ENCODE data around the gene OR51E2. TPM values are rescaled to one million over a fixed set of nuclear protein-coding genes. Genes with fewer than 3 reads are reported as not detected.
"Not testable (repeated sequence)": the region's sequence is repeated elsewhere in the genome, so short reads cannot be mapped to it uniquely, and the experiment has no call there.

Gene OR51E2
- under 1 TPM in 1 of 4 donors, not detected in 3; 0.24 TPM for total RNA-seq

GRCh38 chr11:4697585-4697984, at the start of gene OR51E2:
Gene OR51E2 (minus strand): TSS chr11:4697853. CDS start chr11:4682711, 15,142 bp downstream.
- DNase-seq (no peak), ATAC-seq (no peak)
- Histone ChIP-seq H3K4me3 (no peak within 1 kb of the TSS), H3K36me3 (no peaks in the 10 kb centered on the region), H3K27ac (no peak within 1 kb of the TSS), H3K4me1 (no peaks in the 10 kb centered on the region), H3K27me3 (no peaks in the 10 kb centered on the region), H3K9me3 (no peaks in the 10 kb centered on the region)
- in situ Hi-C loops (cut with MboI; ENCODE audit: low sequenced_read_pairs in 4 of 4), result no loop called here
- TF ChIP-seq CTCF (IDR thresholded peaks at IDR 0.05 in 4 of 5, conservative IDR thresholded peaks at IDR 0.05 in 1 of 5), result no peak
- intact Hi-C loops (cut with DNase I; ENCODE audit: low total_unique reads), result no loop called here

- H3K4me3 ChIP-seq, result no peak overlapping the region
- intact Hi-C loops (cut with DNase I; ENCODE audit: low total_unique reads) (no loop called here), in situ Hi-C loops (cut with MboI; ENCODE audit: low sequenced_read_pairs in 4 of 4) (no loop called here)
- ATAC-seq (no peak), DNase-seq (no peak)
- no peaks in the 10 kb centered on the region for H3K36me3 ChIP-seq
- H3K27me3 ChIP-seq, result no peaks in the 10 kb centered on the region
- no peak overlapping the region for H3K27ac ChIP-seq
- TF ChIP-seq POLR2A (IDR thresholded peaks at IDR 0.05), result no peak
- no peak for TF ChIP-seq CTCF (IDR thresholded peaks at IDR 0.05 in 4 of 5, conservative IDR thresholded peaks at IDR 0.05 in 1 of 5)
- no peaks in the 10 kb centered on the region for H3K9me3 ChIP-seq
- no peaks in the 10 kb centered on the region for H3K4me1 ChIP-seq
Observed at GRCh38 chr11:4740735-4741134, 43.1 kb upstream of the OR51E2 start.

- intact Hi-C loops (cut with DNase I; ENCODE audit: low total_unique reads) (no loop called here), in situ Hi-C loops (cut with MboI; ENCODE audit: low sequenced_read_pairs in 4 of 4) (no loop called here)
- H3K9me3 ChIP-seq, result no peaks in the 10 kb centered on the region
- no peak overlapping the region for H3K4me3 ChIP-seq
- no peaks in the 10 kb centered on the region for H3K36me3 ChIP-seq
- no peaks in the 10 kb centered on the region for H3K27me3 ChIP-seq
- no peak for TF ChIP-seq CTCF (IDR thresholded peaks at IDR 0.05 in 4 of 5, conservative IDR thresholded peaks at IDR 0.05 in 1 of 5)
- TF ChIP-seq POLR2A (IDR thresholded peaks at IDR 0.05), result no peak
- DNase-seq (no peak), ATAC-seq (no peak)
- H3K27ac ChIP-seq, result no peak overlapping the region
- no peaks in the 10 kb centered on the region for H3K4me1 ChIP-seq
Observed at GRCh38 chr11:4727171-4727570, 29.5 kb upstream of the OR51E2 start.

- H3K27me3 ChIP-seq; in situ Hi-C loops (cut with MboI; ENCODE audit: low sequenced_read_pairs in 4 of 4); H3K27ac ChIP-seq; H3K36me3 ChIP-seq; H3K9me3 ChIP-seq; DNase-seq; ATAC-seq; H3K4me3 ChIP-seq; intact Hi-C loops (cut with DNase I; ENCODE audit: low total_unique reads); H3K4me1 ChIP-seq: not testable (repeated sequence)
Observed at GRCh38 chr11:4722616-4723534, 25.2 kb upstream of the OR51E2 start.

- in situ Hi-C loops (cut with MboI; ENCODE audit: low sequenced_read_pairs in 4 of 4), result no loop called here
- Histone ChIP-seq H3K27me3 (no peaks in the 10 kb centered on the region), H3K9me3 (no peaks in the 10 kb centered on the region), H3K27ac (no peak overlapping the region), H3K4me3 (no peak overlapping the region), H3K36me3 (no peaks in the 10 kb centered on the region), H3K4me1 (no peaks in the 10 kb centered on the region)
- ATAC-seq, result no peak
- intact Hi-C loops (cut with DNase I; ENCODE audit: low total_unique reads), result no loop called here
- TF ChIP-seq POLR2A (IDR thresholded peaks at IDR 0.05) (no peak), CTCF (IDR thresholded peaks at IDR 0.05 in 4 of 5, conservative IDR thresholded peaks at IDR 0.05 in 1 of 5) (no peak)
- no peak for DNase-seq
Observed at GRCh38 chr11:4714300-4714699, 16.6 kb upstream of the OR51E2 start.

Data from gastrocnemius medialis (tissue), 4 donors.